Left lobe of liver (tissue), 2 donors: Measurements from ENCODE around the gene ZNF365. TPM values are rescaled to one million over a fixed set of nuclear protein-coding genes. Genes with fewer than 3 reads are reported as not detected.

Experiments used
- ATAC-seq: fragments of 200-7000 bp; cut with Tn5 transposase; one replicate; pipeline ENCODE4 v1.9.1; 2020; ENCODE audit warnings: mild to moderate bottlenecking, moderate library complexity
- DNase-seq: peaks from one replicate; pipeline ENCODE4 v3.0.0-alpha.2; 2020; ENCODE audit warnings: low spot score
- total RNA-seq: library from RNA; stranded (reverse); gene quantifications from one replicate; pipeline ENCODE4 v1.2.1, GENCODE V29; 2021
- donor health status: DM: no; HTN: no; CAD: no; lungs with moderate emphysema.
- donor health status: DM: no; HTN: yes; CAD: no.

Gene ZNF365
- total RNA-seq, 1 donor from 2014 or later = not detected

GRCh38 chr10:62413652-62414051 is 39.5 kb downstream of the ZNF365 start:
- ATAC-seq (no peak), DNase-seq (no peak)

GRCh38 chr10:62414359-62414758 is 40.2 kb downstream of the ZNF365 start:
- no peak for ATAC-seq
- DNase-seq = no peak

GRCh38 chr10:62422068-62422590 is 48.0 kb downstream of the ZNF365 start:
- ATAC-seq = no peak
- DNase-seq = no peak

GRCh38 chr10:62424026-62424425 is 49.9 kb downstream of the ZNF365 start:
- ATAC-seq (no peak), DNase-seq (no peak)

GRCh38 chr10:62426086-62426485 is 51.9 kb downstream of the ZNF365 start:
- no peak for ATAC-seq
- DNase-seq = no peak

GRCh38 chr10:62426600-62426999 is 52.4 kb downstream of the ZNF365 start:
- no peak for ATAC-seq
- no peak for DNase-seq

GRCh38 chr10:62430881-62431280 is 56.7 kb downstream of the ZNF365 start:
- no peak for ATAC-seq
- DNase-seq = no peak

- no peak for ATAC-seq
- DNase-seq = no peak
These were observed 59.1 kb downstream of the ZNF365 start for GRCh38 chr10:62433181-62433692.

GRCh38 chr10:62433901-62434300 is 59.7 kb downstream of the ZNF365 start:
- no peak for DNase-seq
- no peak for ATAC-seq

- ATAC-seq = peak; percentile 87
- no peak for DNase-seq
These were observed 63.5 kb downstream of the ZNF365 start for GRCh38 chr10:62437696-62438095.

- ATAC-seq (no peak), DNase-seq (no peak)
These were observed 67.8 kb downstream of the ZNF365 start for GRCh38 chr10:62442006-62442405.

- ATAC-seq (peak; percentile 69), DNase-seq (no peak)
These were observed 68.9 kb downstream of the ZNF365 start for GRCh38 chr10:62442894-62443669.

GRCh38 chr10:62443866-62444265 is 69.7 kb downstream of the ZNF365 start:
- DNase-seq (no peak), ATAC-seq (peak; percentile 30)

GRCh38 chr10:62446627-62447026 is 72.5 kb downstream of the ZNF365 start:
- no peak for ATAC-seq
- DNase-seq = no peak

GRCh38 chr10:62450912-62451610 is 76.9 kb downstream of the ZNF365 start:
- DNase-seq = no peak
- no peak for ATAC-seq

- ATAC-seq = no peak
- DNase-seq = no peak
These were observed 77.4 kb downstream of the ZNF365 start for GRCh38 chr10:62451611-62451975.

Other genes with a start within 250 kb of the ZNF365 start
- gene RTKN2, start 105.5 kb upstream of the ZNF365 start, total RNA-seq = 0.05 TPM